Ramos (cell line): ENCODE measurements around the gene STAT3.
"Not testable (repeated sequence)": the region's sequence is repeated elsewhere in the genome, so short reads cannot be mapped to it uniquely, and the experiment has no call there.

Experiments used
- in situ Hi-C: fragments of 300-500 bp; cut with MboI; formaldehyde crosslinking; loops from one replicate; pipeline ENCODE4 v1.14.3; 2022; ENCODE audit warnings: low sequenced_read_pairs; ENCODE audit not compliant: unreplicated experiment

Gene STAT3

DNA sequence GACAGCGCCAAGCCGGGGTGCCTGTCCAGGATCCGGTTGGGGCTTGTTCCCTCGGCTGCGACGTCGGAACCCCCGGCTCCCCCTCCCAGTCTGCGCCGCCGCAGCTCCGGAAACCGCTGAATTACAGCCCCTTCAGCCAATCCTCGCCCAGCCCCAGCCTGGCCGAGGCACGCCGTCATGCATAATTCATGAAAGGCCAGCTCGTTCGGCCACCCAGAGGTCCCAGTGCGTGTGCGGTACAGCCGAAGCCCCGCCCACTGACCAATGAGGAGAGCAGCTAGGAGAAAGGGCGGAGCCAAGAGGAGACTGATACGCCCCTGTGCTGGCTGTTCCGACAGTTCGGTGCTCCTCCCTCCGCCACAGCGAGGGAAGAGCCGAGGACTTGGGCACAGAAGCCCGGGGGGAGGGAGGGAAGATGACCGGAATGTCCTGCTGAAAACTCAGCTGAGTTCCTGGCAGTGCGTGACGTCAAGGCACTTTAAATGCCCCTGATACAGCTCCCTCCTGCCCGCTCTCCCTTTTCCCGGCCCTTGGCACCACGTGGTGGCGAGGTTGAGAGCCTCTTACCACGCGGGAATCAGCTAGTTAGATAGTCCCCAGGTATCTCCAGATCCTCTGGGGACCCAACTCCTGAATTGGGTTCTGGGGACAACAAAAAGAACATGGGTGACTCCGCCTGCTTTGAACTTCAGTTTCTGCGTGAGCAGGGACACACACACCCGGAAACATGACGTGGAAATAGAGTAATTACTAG lies at the start of gene STAT3:
STAT3 (minus strand) TSS at position 62 of the 754 bp plus-strand sequence. CDS start 39,926 bp downstream, outside the sequence.
- in situ Hi-C loops, result no loop called here

DNA sequence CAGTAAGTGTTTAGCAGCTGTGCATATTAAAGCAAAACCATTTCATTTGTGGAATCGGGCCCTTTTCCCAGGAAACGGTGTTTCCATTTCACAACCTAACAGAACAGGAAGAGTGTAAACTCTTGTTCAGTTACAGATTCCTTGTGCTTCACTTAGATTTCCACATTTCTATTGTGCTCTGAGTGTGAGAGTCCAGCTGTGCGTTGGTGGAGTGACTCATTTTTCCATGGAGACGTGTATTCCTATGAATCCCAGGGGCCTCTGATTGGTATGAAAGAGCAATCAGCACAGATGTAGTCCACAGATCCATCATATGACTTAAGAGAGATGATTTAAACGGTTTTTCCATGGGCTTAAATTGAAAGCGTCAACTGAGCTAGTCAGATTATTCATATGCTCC lies 48.1 kb upstream of the STAT3 start:
- in situ Hi-C loops, result no loop called here

DNA sequence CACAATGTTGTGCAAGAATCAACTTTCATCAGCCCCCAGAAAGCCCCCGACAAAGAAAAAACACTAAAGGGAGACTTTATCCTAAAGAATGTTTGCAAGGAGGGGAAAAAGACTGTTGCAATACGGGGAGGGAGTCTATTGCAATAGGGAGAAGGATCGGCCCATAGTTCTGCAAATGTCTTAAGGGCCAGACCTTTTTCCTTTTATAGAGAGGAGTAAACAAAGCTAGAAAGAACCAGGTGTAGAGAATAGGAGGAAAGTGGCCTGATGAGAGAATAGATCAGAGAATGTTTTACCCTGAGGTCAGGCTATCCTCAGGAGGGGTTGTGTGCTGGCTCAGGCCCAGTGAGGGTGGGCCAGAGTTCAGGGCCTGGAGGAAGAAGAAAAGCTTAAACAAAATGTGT lies 43.5 kb upstream of the STAT3 start:
- in situ Hi-C loops, result no loop called here

DNA sequence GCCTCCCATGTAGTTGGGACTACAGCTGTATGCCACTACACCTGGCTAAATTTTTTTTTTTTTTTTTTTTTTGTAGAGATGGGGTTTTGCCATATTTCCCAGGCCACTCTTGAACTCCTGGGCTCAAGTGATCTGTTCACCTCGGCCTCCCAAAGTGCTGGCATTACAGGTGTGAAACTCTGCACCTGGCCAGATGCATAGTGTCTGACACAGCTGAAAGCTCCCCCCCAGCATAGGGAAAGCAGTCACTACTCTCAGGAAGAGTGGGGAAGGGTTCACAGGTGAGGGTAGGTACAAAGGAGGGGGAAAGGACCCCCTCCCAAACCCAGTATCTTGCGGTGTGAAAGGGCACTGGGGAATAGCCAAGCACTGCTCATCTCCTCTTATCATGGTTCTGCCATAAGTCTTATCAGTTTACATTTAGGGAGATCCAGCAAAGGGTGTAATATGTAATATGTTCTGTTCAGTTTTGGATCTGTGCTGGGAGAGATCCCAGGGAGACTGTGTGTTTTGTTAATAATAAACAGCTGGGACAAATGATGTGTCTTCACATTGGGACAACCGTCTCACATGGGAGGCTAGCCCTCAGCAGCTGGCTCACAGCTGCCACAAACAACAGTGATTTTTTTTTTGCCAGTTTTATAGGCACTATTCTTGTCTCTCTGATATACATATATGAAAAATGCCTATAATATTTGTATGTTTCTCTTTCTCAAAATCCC lies 41.6 kb upstream of the STAT3 start:
- in situ Hi-C loops, result loop anchor here (5.0 kb wide), 1 partner anchor 92 kb away; no protein-coding TSS in a partner anchor

DNA sequence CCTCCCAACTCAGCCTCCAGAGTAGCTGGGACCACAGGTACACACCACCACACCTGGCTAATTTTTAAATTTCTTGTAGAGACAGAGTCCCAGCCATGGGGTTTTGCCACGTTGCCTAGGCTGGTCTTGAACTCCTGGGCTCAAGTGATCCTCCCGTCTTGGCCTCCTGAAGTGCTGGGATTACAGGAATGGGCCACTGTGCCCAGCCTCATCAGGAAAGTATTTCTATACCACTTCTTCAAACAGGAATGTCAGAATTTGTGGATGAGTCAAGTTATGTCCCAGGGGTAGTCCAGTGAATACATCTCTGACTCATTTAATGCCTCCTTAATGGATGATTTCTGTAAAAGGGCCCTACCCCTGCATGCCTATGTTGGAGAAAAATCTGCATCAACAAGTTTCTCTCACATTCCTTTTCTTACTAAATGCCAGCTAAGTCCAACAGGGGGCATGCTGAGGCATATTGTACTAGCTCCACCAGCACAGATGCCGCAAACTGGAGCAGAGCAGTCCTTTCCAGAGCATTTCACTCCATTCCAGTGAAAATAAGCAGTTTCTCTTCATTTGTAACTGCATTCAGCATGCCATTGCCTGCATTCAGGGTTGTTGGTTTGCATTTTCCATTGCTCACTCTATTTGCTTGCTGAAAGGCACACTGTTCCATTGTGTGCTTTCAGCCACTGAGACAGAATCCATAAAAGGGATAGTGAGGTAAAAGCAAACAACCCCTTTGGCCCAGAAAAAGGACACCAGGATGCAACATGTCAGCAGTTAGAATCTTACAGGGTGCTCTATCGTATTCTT lies 40.1 kb upstream of the STAT3 start:
- in situ Hi-C loops, result loop anchor here (5.0 kb wide), 1 partner anchor 94 kb away; no protein-coding TSS in a partner anchor

DNA sequence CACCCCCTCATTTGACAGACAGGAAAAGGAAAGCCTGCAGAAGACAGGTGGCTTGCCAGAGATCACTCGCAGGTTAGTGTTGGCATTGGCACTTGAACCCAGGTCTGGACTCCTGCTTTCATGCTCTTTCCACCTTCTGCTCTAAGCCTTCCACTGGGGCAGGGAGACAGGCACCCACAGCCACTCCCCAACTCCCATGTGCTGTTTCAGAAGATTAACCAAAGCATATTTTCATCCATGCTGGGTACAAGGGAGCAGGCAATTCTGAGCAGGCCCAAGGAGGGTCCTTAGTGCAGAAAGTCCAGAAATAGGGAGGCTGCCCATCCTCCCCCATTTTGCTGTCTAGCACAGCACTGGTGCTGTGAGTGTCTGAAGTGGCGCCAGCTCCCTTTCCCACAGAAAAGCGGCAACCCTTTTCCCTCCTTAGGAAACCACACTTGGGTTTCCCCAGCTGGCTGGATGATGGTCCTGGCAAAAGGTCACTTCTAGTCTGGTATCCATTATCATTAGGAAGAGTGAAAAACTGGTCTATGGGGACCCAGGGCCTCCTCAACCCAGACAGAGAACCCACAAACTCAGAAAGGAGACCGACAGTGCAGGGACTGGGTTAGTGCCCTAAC lies 36.9 kb upstream of the STAT3 start:
- in situ Hi-C loops, result loop anchor here (5.0 kb wide), 1 partner anchor 97 kb away; no protein-coding TSS in a partner anchor

DNA sequence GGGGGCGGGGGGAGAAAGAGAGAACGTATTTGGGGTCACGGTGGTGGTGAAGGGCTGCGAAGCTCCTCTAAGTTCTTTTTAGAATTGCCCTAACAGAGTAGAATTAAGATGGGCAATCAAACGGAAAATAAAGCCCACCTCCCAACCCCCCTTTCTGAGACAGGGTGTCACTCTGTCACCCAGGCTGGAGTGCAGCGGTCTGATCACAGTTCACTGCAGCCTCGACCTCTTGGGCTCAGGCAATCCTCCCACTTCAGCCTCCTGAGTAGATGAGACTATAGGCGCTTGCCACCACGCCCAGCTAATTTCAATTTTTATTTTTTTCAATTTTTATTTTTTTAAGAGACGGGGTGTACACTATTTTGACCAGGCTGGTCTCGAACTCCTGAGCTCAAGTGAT lies 35.5 kb upstream of the STAT3 start:
- in situ Hi-C loops, result no loop called here

DNA sequence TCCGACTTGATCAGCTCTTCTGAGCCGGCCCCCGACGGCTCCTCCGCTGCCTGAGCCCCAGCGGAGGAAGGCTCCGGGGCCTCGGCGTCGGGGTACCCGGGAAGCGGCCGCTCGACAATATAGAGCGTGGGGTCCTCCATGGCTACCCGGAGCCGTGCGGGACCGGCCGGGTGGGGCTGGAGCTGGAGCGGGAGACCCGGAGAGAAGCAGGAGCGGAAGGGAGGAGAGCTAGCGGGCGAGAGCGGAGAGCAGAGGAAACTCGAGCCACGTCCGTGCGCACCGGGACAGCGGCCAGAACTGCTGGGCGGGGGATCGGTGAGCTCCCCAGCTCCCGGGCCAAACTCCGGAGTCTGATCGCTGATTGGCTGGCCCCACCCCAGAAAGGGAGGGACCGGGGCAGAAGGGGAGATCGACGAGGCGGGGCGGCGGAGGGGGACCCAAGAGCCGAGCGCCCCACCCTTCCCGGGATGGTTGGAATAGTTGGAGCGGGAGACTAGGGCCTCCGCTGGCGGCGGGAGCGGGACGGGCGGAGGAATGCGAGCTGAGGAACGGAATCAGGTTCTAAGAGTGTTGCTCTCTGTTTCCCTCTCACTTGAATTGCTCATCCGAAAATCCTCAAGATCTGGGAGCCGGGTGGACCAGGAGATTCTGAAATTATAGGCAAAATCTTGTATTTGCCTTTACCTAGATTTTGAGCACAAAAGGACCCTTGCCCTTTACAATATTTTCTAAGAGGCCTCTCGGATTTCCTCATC lies 34.9 kb upstream of the STAT3 start, which contains the start of gene CAVIN1:
CAVIN1 (minus strand) TSS at position 299 of the 755 bp plus-strand sequence; CDS start at position 140, 159 bp downstream.
- in situ Hi-C loops, result no loop called here

DNA sequence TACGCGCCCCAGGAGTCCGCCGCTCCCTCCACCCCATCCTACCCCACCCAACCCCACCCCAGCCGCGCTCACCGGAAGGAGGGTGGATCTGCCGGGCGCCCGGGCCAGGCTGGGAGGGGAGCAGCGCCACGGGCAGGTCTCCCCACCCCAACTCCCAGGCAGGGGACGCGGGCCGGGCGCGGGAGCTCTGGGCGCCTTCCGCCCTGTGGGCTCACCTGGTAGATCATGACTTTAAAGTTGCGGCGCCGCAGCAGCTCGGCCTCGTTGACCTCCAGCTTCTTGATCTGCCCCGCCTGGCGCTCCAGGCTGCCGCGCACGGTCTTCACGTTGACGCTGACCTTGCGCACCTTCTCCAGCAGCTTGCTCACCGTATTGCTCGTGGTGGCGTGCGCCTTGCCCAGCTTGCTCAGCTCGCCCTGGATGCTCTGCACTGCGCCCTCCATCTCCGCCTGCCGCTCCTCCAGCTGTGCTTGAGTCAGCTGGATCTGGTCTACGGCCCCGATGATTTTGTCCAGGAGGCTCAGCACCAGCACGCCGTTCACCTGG lies 34.2 kb upstream of the STAT3 start:
- in situ Hi-C loops, result no loop called here

DNA sequence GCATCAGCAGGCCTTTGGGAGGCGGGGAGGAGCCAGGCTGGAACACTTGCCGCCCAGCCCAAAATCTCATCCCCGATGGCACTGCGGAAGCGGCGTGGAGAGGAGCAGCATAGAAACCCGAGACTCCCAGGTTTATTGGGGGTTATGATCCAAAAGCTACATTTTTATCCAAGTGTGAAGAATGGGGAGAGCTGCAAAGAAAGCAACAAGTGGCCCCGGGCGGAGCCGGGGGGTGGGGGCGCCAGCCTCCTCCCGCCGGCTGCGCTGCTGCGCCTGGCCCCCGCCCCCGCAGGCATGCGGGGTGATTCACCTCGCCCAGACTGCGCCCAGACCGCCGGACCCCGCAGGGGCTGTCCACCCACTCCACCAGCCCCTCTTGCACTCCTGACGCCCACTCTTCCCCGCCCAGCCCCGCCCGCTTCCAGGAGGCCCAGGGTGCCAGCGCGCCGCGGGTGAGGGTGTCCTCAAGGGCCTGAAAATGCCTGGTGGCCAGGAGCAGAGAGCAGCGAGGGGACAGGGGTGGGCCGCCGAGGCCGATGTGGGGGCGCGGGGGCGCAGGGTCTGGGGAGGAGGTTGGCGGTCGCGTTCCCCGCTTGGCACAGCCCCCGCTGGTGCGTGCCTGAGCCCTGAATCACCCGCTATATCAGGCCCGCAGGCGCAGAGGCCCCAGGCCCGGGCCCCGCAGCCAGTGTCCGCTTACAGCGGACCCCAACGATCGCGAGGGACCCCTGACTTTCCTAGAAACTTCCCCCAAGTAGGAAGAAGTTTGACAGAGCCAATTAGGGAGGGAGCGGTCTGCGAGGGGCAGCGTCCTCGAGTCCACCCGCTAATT lies 33.5 kb upstream of the STAT3 start:
- in situ Hi-C loops, result no loop called here

DNA sequence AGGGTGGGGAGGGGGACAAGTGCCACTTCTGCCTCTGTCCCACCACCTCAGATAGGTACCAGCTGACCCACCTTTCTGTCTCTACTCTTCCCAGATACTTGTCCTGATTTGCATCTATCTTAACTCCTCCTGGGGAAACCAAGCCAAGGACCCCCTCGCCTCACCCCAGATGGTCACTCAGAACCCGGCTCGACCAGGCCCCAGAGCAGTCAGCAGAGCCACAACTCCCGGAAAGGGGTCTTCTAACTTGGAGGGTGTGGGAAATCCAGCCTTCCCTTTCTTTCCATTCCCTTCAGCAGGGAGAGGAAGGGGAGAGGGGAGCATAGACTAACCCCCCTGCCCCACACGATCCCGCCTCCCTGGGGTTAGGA lies 32.9 kb upstream of the STAT3 start:
- in situ Hi-C loops, result no loop called here

DNA sequence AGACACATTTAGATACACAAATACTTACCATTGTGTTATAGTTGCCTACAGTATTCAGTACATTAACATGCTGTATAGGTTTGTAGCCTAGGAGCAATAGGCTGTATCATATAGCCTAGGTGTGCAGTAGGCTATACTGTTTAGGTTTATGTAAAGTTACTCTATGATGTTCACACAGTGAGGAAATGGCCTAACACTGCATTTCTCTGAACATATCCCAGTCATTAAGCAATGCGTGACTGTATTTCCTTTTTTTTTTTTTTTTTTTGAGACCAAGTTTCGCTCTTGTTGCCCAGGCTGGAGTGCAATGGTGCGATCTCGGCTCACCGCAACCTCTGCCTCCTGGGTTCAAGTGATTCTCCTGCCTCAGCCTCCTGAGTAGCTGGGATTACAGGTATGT lies 29.7 kb upstream of the STAT3 start:
- in situ Hi-C loops, result not testable (repeated sequence)

DNA sequence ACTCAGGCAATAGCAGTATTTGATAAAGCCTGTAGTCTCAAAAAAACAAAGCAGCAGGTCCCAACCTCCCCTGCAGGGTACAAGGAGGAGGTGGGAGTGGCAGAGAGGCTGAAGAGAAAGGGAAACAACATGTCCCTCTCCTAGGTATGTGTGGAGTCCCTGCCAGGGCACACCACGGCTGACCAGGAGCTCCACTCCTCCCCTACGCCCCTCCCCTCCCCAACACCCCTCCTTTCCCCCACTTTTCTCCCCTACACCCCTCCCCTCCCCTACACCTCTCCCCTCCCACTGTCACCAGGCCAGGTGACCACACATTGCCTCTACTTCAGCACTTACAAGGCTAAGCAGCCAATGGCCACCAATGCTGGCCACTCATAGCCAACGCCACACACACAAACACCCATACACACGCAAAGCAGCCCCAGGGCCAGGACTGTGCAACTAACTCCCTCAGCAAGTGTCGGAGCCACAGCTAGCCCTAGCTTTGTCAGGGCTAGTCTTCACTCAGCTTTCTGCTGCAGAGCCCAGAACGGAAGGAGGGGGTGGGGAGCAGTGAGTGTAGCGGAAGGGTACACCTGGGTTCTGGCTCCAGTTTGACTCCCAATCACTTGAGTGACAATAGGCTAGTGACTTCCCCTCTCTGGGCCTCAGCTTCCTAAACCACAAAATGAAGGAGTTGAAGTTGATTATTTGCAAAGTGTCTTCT lies 26.6 kb upstream of the STAT3 start:
- in situ Hi-C loops, result no loop called here

DNA sequence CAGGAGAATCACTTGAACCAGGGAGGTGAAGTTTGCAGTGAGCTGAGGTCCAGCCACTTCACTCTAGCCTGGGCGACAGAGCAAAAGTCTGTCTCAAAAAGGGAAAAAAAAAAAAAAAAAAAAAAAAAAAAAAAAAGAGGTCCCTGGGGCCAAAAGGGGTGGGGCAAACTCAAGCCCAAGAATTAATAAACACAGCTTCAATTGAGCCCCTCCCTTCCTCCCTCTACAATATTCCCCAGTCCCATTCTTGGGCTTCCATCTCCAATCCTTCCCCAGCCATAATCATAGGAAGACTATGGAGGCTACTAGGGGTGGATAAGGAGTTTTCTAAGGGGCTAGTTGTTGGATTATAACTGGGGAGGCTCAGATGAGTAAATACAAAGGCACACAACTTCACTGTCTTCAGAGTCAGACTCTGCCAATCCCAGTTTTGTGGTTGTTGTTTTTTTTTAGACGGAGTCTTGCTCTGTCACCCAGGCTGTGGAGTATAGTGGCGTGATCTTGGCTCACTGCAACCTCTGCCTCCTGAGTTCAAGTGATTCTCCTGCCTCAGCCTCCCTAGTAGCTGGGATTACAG lies 25.3 kb upstream of the STAT3 start:
- in situ Hi-C loops, result no loop called here

DNA sequence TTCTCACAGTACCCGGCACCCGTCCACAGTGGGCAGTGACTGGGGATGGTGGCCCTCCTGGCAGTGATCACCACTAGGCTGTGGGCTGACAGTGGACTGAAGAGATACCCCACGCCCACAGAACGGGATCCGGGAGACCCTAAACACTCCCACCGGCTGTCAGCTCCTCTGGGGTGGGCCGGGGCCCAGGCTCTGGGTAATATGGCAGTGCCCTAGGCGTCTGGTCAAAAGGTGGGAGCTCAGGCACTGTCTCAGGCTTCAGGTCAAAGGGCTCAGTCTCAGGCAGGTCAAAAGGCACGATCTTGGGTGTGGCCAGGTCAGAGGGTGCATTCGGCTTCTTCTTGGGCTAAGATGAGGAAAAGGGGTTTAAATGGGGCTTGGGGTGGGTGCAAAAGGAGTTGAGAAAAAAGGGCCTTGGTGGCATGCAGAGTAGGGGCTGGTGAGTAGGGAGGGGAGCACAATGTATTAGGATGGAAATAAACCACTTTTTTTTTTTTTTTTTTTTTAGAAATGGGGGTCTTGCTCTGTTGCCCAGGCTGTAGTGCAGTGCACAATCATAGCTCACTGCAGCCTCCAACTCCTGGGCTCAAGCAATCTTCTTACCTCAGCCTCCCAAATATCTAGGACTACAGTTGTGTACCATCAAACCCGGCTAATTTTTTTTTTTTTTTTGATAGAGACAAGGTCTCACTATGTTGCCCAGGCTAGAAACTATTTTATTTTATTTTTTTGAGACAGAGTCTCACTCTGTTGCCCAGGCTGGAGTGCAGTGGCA lies 23.9 kb upstream of the STAT3 start:
- in situ Hi-C loops, result no loop called here

DNA sequence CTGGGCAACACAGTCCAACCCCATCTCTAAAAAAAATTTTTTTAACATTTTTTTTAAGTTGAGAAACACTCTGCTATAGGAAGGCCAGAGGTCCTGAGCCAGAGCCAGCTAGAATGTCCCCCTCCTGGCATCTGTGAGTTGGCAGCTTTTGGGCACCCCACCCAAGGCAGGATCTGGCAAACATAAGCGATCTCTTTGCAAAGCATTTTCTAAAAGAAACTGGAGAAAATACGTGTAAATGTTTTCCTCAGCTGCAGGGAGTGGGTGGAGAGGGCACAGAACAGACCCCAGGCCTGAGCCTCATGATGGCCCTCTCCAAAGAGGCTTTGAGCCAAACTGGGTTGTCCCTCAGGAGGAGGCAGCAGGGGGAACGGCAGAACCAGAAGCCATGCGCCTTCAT lies 23.1 kb upstream of the STAT3 start:
- in situ Hi-C loops, result no loop called here

DNA sequence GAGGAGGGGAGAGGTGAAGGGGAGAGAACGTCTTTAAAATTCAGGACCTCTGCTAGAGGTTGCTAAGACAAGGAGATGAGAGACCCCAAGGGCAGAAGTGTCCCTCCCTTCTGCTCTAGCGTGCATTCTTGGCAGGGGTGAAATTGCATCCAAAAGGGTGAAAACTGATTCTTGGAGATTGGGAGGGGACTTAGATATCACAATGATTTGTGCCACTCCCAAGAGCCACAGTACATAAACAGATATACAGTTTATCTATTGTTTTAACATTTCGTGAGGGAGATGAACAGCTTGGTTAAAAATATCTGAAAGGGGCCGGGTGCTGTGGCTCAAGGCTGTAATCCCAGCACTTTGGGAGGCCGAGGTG lies 22.1 kb upstream of the STAT3 start:
- in situ Hi-C loops, result no loop called here
